Activated CD8-positive, alpha-beta T cell treated with anti-CD3 and anti-CD28 coated beads for 36 hours (primary cell): ENCODE measurements around the gene CD40LG. TPM values are rescaled to one million over a fixed set of nuclear protein-coding genes. Genes with fewer than 3 reads are reported as not detected.

Source experiments
- ATAC-seq: fragments of 200-7000 bp; cut with Tn5 transposase; one replicate; pipeline ENCODE4 v1.10.0; 2021; ENCODE audit warnings: mild to moderate bottlenecking, moderate library complexity
- CTCF ChIA-PET: fragments of 350-600 bp; sonication (Branson Sonifier 250); formaldehyde crosslinking; loops from one replicate; lab custom pipeline; 2021; ENCODE audit warnings: antibody characterized with exemption; lab: Charles Lee
- POLR2A ChIA-PET: fragments of 350-600 bp; sonication (Branson Sonifier 250); formaldehyde crosslinking; loops from one replicate; lab custom pipeline; 2021; ENCODE audit warnings: antibody characterized with exemption; lab: Charles Lee
- DNase-seq: peaks from one replicate; pipeline ENCODE4 v3.0.0-alpha.2; 2020
- H3K27ac Mint-ChIP-seq: one replicate; pipeline ENCODE4 v1.8.0; 2021; ENCODE audit warnings: mild to moderate bottlenecking, mixed read lengths
- H3K27me3 Mint-ChIP-seq: one replicate; pipeline ENCODE4 v1.8.0; 2021; ENCODE audit warnings: mixed read lengths
- H3K36me3 Mint-ChIP-seq: one replicate; pipeline ENCODE4 v1.8.0; 2021; ENCODE audit warnings: low read depth, mixed read lengths
- H3K4me1 Mint-ChIP-seq: one replicate; pipeline ENCODE4 v1.8.0; 2021; ENCODE audit warnings: low read depth, mixed read lengths
- H3K4me3 Mint-ChIP-seq: one replicate; pipeline ENCODE4 v1.8.0; 2021; ENCODE audit warnings: mild to moderate bottlenecking, moderate library complexity, mixed read lengths
- H3K9me3 Mint-ChIP-seq: one replicate; pipeline ENCODE4 v1.8.0; 2021; ENCODE audit warnings: mixed read lengths
- CTCF ChIP-seq: fragments of 200-600 bp; IDR thresholded peaks from one replicate; pipeline ENCODE4 v1.8.0; 2022; ENCODE audit warnings: antibody characterized with exemption, mild to moderate bottlenecking
- intact Hi-C: fragments of 100-400 bp; cut with micrococcal nuclease; formaldehyde crosslinking; loops from one replicate; pipeline ENCODE4 v1.10.0; 2022
- total RNA-seq, 2 experiments: library from RNA; stranded (reverse); gene quantifications; one replicate each; pipeline ENCODE4 v1.2.3, GENCODE V29; 2021

Gene CD40LG
- 1 to 10 TPM; 2.6 to 3.1 TPM for total RNA-seq

GRCh38 chrX:136647677-136648360 lies at the start of gene CD40LG:
Gene CD40LG (plus strand): TSS chrX:136648158. CDS start chrX:136648249, 91 bp downstream.
- Mint-ChIP-seq H3K4me1 (peaks cover 53% of the 10 kb centered on the region), H3K27ac (peak within 1 kb of the TSS; percentile 72), H3K36me3 (peaks cover 7% of the 10 kb centered on the region), H3K27me3 (no peaks in the 10 kb centered on the region), H3K4me3 (peak within 1 kb of the TSS; percentile 71), H3K9me3 (no peaks in the 10 kb centered on the region)
- ChIA-PET CTCF (no interaction called here), POLR2A (no interaction called here)
- ATAC-seq, result no peak
- intact Hi-C loops, result no loop called here
- TF ChIP-seq CTCF, result no peak
- no peak for DNase-seq

- CTCF ChIA-PET, result interaction anchor here (0.9 to 1.4 kb wide), 3 partner anchors 12 to 21 kb away, joined by 3 to 4 read pairs (median 4); no protein-coding TSS in a partner anchor
- ATAC-seq, result peak; percentile 85
- DNase-seq, result peak; percentile 19
- H3K4me1 Mint-ChIP-seq, result peaks cover 21% of the 10 kb centered on the region
- H3K9me3 Mint-ChIP-seq, result no peaks in the 10 kb centered on the region
- no peak overlapping the region for H3K4me3 Mint-ChIP-seq
- intact Hi-C loops, result no loop called here
- no peaks in the 10 kb centered on the region for H3K36me3 Mint-ChIP-seq
- no peak overlapping the region for H3K27ac Mint-ChIP-seq
- H3K27me3 Mint-ChIP-seq, result no peaks in the 10 kb centered on the region
- TF ChIP-seq CTCF, result no peak
- POLR2A ChIA-PET, result interaction anchor here (0.6 to 1.5 kb wide), 5 partner anchors 10 to 24 kb away, joined by 3 to 6 read pairs (median 4); no protein-coding TSS in a partner anchor
Observed at GRCh38 chrX:136598631-136599030, 49.3 kb upstream of the CD40LG start.

GRCh38 chrX:136600059-136600458 lies 47.9 kb upstream of the CD40LG start:
- Mint-ChIP-seq H3K27me3 (no peaks in the 10 kb centered on the region), H3K4me3 (no peak overlapping the region), H3K27ac (no peak overlapping the region), H3K4me1 (peaks cover 22% of the 10 kb centered on the region), H3K36me3 (no peaks in the 10 kb centered on the region), H3K9me3 (no peaks in the 10 kb centered on the region)
- no peak for ATAC-seq
- ChIA-PET CTCF (interaction anchor here (1.0 to 1.6 kb wide), 2 partner anchors 8 to 95 kb away, joined by 3 read pairs; no protein-coding TSS in a partner anchor), POLR2A (no interaction called here)
- no peak for TF ChIP-seq CTCF
- DNase-seq, result no peak
- intact Hi-C loops, result no loop called here

GRCh38 chrX:136607236-136607635 lies 40.7 kb upstream of the CD40LG start:
- no peak for TF ChIP-seq CTCF
- ChIA-PET CTCF (interaction anchor here (1.3 to 6.4 kb wide), 4 partner anchors 10 to 104 kb away, joined by 4 to 61 read pairs (median 6); no protein-coding TSS in a partner anchor), POLR2A (interaction anchor here (1.4 kb wide), 1 partner anchor 19 kb away, joined by 5 read pairs; no protein-coding TSS in a partner anchor)
- ATAC-seq, result no peak
- no peak for DNase-seq
- H3K36me3 Mint-ChIP-seq, result peaks cover 7% of the 10 kb centered on the region
- no peak overlapping the region for H3K27ac Mint-ChIP-seq
- no peak overlapping the region for H3K4me3 Mint-ChIP-seq
- H3K4me1 Mint-ChIP-seq, result peaks cover 35% of the 10 kb centered on the region
- intact Hi-C loops, result no loop called here
- no peaks in the 10 kb centered on the region for H3K27me3 Mint-ChIP-seq
- H3K9me3 Mint-ChIP-seq, result peaks cover 3% of the 10 kb centered on the region
